Measurements from ENCODE around the gene ENOX1.

ENOX1 gene

GRCh38 chr13:43229506-43229905 lies 557.3 kb downstream of the ENOX1 start:
- no peak for DNase-seq

DNA sequence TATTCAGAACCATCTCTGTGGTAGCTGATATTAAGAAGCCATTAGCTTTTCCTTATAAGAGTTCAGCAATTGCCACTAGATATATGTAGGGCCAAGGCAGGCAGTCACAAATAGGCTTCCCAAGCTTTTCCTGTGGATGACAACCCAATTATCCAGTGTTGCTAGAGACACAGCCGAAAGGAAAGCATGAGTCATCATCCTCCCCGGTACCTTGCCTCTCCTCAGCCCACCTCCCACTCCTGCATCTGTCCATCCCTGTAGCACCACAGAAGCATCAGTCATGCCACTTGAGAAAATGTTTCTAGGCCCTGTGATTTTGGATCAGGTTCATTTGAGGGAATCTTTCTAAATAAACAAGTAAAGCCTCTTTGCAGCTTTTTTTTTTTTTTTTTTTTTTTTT lies 559.1 kb downstream of the ENOX1 start:
- no peak for DNase-seq

GRCh38 chr13:43223216-43223615 lies 563.6 kb downstream of the ENOX1 start:
- DNase-seq = no peak

DNA sequence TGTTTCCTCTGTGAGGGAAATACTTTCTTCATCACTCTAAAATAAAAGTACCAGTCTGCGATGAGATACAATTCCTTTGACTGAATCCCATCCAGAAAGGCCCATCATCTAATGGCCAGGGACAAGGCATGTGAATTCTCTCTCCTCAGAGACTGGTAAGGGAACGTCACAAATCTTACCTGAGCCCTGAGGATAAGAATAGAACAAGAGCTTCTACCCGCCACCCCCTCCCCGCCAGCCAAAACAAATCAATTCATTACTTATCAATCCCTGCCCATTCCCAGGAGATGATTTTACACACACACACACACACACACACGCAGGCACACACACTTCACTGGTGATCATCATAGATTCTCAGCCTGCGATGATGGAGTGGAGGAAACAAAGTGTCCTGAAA lies 564.7 kb downstream of the ENOX1 start:
- DNase-seq = no peak

DNA sequence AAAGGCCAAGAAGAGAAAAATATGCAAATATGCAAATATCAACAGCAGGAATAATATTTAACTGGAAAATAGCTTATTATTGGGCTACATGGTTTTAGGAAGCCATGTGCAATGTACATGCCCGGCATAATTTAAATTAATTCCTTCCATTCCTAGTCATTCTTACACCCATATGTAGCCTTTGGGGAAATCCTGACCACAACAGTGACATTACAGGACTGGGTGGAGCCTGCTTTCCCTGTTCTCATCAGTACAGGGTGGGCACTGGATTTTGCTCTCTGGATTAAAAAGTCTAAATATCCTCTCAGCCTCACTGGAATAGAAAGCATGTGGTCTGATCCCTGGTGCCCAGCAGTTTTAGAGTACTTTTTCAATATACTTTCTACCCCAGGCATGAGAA lies 565.2 kb downstream of the ENOX1 start:
- no peak for DNase-seq

- no peak for DNase-seq
Observed at GRCh38 chr13:43220873-43221595, 565.7 kb downstream of the ENOX1 start.

DNA sequence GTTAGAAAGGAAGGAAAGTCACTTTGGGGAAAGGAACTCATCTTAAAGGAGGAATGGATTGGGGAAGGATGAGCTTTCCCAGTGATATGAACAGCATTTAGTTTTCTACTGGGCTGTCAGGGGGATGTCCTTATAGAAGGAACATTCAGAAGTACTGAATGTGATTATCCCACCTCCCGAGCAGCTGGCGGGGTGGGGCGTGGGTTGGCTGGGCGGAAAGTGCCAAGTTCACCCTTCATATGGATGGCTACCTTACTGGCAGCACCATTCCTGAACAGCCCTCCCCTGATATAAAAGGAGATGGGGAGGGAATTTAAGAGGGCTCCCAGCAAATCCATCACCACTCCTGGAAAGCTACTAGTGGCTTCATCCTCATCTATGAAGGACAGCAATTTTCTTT lies 572.6 kb downstream of the ENOX1 start:
- DNase-seq = no peak

DNA sequence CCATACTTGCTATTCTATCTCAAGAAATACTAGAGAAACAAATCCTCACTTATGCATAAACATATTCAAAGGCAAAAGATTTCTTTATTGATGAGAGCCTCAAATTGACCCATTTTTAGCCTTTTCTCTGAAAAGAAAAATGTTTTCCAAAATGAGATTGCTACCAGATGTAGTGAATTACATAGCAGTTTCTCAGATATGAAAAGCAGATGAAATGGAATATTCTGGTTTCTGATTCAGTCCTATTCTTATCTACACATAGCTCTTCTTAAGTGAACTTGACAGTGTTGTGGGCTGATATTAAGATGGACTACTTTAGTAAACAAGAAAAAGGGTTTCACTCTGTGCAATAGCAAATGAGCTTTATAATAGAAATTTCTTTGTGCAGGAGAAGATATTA lies 579.9 kb downstream of the ENOX1 start:
- DNase-seq = no peak

GRCh38 chr13:43205416-43205815 lies 581.4 kb downstream of the ENOX1 start:
- DNase-seq = no peak

GRCh38 chr13:43204591-43204990 lies 582.2 kb downstream of the ENOX1 start:
- no peak for DNase-seq

- no peak for DNase-seq
Observed at GRCh38 chr13:43203781-43204180, 583.0 kb downstream of the ENOX1 start.

GRCh38 chr13:43200736-43201135 lies 586.0 kb downstream of the ENOX1 start:
- no peak for DNase-seq

DNA sequence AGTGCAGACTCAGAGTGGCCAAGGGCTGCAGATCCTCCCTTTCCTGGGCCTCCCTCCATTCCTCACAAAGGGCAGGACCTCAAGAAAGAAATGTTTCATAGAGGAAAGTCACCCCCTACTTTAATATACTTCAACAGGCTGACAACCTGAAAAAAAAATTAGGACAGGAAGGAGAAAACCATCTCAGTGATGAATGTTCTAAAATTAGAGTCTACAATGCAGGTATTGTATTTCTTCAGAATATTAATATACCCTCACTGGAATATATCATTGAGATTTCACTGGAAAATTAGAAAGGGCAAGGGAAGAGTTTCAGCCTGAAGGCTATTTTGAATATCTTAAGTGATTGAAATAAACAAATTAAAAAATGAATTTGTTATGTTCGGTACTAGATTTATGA lies 586.5 kb downstream of the ENOX1 start:
- no peak for DNase-seq

- DNase-seq = no peak
Observed at GRCh38 chr13:43196750-43197370, 589.9 kb downstream of the ENOX1 start.

GRCh38 chr13:43196086-43196621 lies 590.6 kb downstream of the ENOX1 start:
- no peak for DNase-seq

DNA sequence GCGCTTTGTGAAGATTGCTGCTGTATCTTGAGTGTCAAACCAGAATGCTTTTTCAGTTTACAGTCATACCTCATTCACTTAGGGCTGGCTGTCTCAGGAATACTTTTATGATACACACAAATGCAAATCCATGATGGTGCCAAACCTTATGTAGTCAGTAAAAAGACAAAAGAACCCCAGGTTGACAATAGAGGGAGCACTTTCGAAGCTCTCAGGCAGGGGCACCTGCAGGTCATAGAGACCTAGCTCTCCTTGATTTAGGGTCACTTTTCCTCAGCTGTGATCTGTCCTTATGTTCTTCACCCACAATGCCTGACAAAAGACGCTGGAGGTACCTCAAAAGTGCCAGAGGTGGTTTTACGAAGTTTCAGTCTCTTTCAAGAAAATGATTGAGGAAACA lies 591.2 kb downstream of the ENOX1 start:
- DNase-seq = no peak

DNA sequence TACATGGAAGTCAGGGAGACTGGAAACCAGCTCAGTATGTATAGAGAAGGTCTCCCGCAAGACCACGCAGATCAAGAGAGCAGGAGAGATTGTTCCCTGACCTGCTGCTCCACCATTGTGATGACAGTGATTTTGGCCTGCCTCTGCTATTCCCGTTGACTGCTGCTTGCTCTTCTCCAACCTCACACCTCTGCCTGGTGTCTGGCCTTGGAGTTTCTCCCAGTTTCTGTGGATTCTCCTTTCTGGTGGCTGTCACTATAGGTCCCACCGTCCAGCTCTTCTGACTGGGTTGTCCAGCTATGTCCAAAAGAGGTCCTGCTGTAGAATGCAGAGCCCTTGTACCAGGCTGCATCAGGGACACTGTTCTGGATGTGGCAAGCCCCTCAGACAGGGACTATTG lies 591.7 kb downstream of the ENOX1 start:
- no peak for DNase-seq

GRCh38 chr13:43193789-43194420 lies 592.9 kb downstream of the ENOX1 start:
- no peak for DNase-seq

- DNase-seq = no peak
Observed at GRCh38 chr13:43191546-43191945, 595.2 kb downstream of the ENOX1 start.

DNA sequence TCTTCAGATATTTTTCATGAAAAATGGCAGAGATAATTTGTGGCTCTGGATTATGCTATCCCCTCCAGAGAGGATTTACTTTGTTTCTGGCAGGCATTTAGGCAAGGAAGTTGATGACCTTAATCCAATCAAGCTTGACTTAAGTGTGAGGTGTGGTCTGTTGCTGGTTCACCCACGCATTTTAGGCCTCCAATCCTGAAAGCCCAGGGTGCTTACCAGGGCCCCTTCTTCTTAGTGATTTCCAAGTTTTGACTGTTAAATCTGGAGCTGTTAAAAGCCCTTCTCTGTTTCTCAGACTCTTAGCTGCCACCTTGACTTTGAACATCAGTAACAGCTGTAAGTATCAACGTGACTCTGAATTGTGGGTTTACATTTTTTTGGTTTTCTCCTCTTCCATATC lies 601.5 kb downstream of the ENOX1 start:
- no peak for DNase-seq

DNA sequence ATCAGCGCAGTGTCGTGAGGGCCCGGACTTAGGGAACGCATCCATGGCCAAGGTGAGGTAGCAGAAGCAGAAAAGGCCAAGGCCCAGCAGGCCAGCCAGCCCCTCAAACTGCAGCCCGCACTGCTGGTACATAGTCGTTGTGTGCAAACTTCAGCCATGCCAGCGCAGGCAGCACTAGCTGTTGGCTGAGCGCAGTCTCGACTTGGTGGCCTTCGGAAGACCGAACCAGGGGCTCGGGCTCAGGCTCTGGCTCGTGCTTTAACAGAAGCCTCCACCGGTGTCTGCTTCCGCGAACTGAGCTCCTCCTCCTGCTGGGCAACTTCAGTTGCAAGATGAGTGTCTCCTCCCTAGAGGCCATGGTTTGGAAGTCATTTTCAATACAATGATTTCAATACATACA lies 605.9 kb downstream of the ENOX1 start:
- no peak for DNase-seq

GRCh38 chr13:43180036-43180660 lies 606.6 kb downstream of the ENOX1 start:
- DNase-seq = no peak

GRCh38 chr13:43171489-43171888 lies 615.3 kb downstream of the ENOX1 start:
- no peak for DNase-seq

DNA sequence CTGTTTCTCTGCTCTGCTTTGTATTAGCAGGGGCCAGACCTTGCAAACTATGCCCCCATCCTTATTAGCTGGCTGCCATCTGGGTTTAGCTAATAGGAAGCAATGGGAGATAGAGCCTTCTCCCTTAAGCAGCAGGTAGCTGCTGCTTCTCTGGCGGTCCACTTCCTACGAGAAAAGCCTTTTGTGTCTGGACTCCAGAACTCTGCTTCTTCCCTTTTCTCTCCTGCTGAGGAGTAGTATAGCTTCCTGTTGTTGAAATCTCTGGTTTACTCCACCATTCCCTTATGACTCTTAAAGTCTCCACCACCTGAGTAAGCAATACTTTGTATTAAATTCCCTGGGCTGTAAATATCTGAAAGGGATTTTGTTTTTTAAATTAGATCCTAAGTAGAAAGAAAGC lies 616.3 kb downstream of the ENOX1 start:
- DNase-seq = no peak
